NT2/D1 (cell line): Measurements from ENCODE around the gene SF3B3.

Experiments used
- YY1 ChIP-seq: IDR thresholded peaks from 2 replicates; pipeline ENCODE4 v1.6.1; 2011; ENCODE audit not compliant: insufficient read length, insufficient read depth
- ZNF274 ChIP-seq: IDR thresholded peaks from 2 replicates; pipeline ENCODE4 v1.6.1; 2011; ENCODE audit warnings: mild to moderate bottlenecking, low read depth, low read length

- TF ChIP-seq YY1, result no peak
- TF ChIP-seq ZNF274, result no peak
Observed at GRCh38 chr16:70602831-70603230, 79.2 kb downstream of the SF3B3 start.
